ENCODE results near the gene SAMHD1. TPM values are rescaled to one million over a fixed set of nuclear protein-coding genes. Genes with fewer than 3 reads are reported as not detected.

Gene SAMHD1
- polyA plus RNA-seq, 1 of the 3 experiments (the other 2 are of a cell fraction): 5.9 TPM

DNA sequence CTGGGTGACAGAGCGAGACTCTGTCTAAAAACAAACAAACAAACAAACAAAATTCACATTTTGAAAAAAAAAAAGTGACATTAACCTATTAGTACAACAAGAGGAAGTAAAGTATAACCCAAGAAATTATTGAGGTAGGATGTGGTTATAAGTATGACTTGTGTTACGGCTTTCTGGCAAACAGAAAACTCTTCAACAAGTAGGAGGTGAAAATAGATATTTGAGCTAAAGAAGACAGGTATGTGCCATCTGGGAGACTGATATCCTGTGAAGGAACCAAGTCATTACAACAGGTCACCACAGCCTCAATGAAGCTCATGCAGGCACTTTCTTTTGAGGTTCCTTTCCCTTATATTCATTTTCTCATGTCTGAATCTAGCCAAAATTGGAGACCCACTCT, 46.8 kb downstream of the SAMHD1 start:
- POLR2A ChIA-PET: no interaction called here
- H3K4me3 ChIP-seq (ENCODE audit: low read depth in 2 of 2, low read length in 1 of 2): no peak overlapping the region
- 100% methylated on average over 2 of the region's 2 CpGs for WGBS (ENCODE audit: low lambda C conversion rate)
- H3K27ac ChIP-seq (ENCODE audit: low read depth in 2 of 2, low read length in 1 of 2): no peak overlapping the region
- no peaks in the 10 kb centered on the region for H3K79me2 ChIP-seq (ENCODE audit: insufficient read depth)
- no peaks in the 10 kb centered on the region for H3F3A ChIP-seq (replicated peaks; ENCODE audit: insufficient read depth)
- H3K36me3 ChIP-seq (replicated peaks in 1 of 2; ENCODE audit: control insufficient read depth in 1 of 2, insufficient read depth in 2 of 2, low read length in 1 of 2): no peaks in the 10 kb centered on the region
- H3K4me1 ChIP-seq (ENCODE audit: control insufficient read depth in 1 of 2, insufficient read depth in 2 of 2, low read depth in 1 of 2, low read length in 1 of 2): peaks cover 0 to 2% of the 10 kb centered on the region in 2 experiments; a peak in 1 of 4 replicates
- H3K9me2 ChIP-seq: no peaks in the 10 kb centered on the region
- H3K9ac ChIP-seq: no peak overlapping the region
- DNase-seq: no peak
- H3K27me3 ChIP-seq (ENCODE audit: insufficient read depth): no peaks in the 10 kb centered on the region
- CTCF ChIA-PET: interaction anchor here (0.6 to 1.0 kb wide), 3 partner anchors 15 to 138 kb away, joined by 3 read pairs; no protein-coding TSS in a partner anchor
- H3K9me3 ChIP-seq: no peaks in the 10 kb centered on the region
- TF ChIP-seq TCF12 (IDR thresholded peaks at IDR 0.05) (no peak), POLR2AphosphoS5 (IDR thresholded peaks at IDR 0.05; ENCODE audit: low read depth, low read length) (no peak), JUND (IDR thresholded peaks at IDR 0.05) (no peak), YY1 (IDR thresholded peaks at IDR 0.05; ENCODE audit: low read depth) (no peak), EP300 (IDR thresholded peaks at IDR 0.05; ENCODE audit: borderline replicate concordance in 1 of 2, low read depth in 1 of 2, low read length in 1 of 2) (no peak), EZH2phosphoT487 (IDR thresholded peaks at IDR 0.05; ENCODE audit: borderline replicate concordance, low read depth) (no peak), GATA2 (CRISPR knock-in tag; IDR thresholded peaks at IDR 0.05) (no peak), MXI1 (IDR thresholded peaks at IDR 0.05; ENCODE audit: low read depth, low read length) (no peak), RXRA (IDR thresholded peaks at IDR 0.05; ENCODE audit: borderline replicate concordance, low read depth) (no peak)
- TF ChIP-seq, protein P1, sequence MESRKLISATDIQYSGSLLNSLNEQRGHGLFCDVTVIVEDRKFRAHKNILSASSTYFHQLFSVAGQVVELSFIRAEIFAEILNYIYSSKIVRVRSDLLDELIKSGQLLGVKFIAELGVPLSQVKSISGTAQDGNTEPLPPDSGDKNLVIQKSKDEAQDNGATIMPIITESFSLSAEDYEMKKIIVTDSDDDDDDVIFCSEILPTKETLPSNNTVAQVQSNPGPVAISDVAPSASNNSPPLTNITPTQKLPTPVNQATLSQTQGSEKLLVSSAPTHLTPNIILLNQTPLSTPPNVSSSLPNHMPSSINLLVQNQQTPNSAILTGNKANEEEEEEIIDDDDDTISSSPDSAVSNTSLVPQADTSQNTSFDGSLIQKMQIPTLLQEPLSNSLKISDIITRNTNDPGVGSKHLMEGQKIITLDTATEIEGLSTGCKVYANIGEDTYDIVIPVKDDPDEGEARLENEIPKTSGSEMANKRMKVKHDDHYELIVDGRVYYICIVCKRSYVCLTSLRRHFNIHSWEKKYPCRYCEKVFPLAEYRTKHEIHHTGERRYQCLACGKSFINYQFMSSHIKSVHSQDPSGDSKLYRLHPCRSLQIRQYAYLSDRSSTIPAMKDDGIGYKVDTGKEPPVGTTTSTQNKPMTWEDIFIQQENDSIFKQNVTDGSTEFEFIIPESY (IDR thresholded peaks at IDR 0.05; ENCODE audit: borderline replicate concordance, low read depth): no peak
- TF ChIP-seq, protein P2, sequence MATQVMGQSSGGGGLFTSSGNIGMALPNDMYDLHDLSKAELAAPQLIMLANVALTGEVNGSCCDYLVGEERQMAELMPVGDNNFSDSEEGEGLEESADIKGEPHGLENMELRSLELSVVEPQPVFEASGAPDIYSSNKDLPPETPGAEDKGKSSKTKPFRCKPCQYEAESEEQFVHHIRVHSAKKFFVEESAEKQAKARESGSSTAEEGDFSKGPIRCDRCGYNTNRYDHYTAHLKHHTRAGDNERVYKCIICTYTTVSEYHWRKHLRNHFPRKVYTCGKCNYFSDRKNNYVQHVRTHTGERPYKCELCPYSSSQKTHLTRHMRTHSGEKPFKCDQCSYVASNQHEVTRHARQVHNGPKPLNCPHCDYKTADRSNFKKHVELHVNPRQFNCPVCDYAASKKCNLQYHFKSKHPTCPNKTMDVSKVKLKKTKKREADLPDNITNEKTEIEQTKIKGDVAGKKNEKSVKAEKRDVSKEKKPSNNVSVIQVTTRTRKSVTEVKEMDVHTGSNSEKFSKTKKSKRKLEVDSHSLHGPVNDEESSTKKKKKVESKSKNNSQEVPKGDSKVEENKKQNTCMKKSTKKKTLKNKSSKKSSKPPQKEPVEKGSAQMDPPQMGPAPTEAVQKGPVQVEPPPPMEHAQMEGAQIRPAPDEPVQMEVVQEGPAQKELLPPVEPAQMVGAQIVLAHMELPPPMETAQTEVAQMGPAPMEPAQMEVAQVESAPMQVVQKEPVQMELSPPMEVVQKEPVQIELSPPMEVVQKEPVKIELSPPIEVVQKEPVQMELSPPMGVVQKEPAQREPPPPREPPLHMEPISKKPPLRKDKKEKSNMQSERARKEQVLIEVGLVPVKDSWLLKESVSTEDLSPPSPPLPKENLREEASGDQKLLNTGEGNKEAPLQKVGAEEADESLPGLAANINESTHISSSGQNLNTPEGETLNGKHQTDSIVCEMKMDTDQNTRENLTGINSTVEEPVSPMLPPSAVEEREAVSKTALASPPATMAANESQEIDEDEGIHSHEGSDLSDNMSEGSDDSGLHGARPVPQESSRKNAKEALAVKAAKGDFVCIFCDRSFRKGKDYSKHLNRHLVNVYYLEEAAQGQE (IDR thresholded peaks at IDR 0.05; ENCODE audit: low read depth, low read length): no peak
- TF ChIP-seq, protein P3, sequence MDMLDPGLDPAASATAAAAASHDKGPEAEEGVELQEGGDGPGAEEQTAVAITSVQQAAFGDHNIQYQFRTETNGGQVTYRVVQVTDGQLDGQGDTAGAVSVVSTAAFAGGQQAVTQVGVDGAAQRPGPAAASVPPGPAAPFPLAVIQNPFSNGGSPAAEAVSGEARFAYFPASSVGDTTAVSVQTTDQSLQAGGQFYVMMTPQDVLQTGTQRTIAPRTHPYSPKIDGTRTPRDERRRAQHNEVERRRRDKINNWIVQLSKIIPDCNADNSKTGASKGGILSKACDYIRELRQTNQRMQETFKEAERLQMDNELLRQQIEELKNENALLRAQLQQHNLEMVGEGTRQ (IDR thresholded peaks at IDR 0.05; ENCODE audit: borderline replicate concordance, low read depth, low read length): no peak
- H4K20me1 ChIP-seq (ENCODE audit: insufficient read depth): no peaks in the 10 kb centered on the region
- H2AFZ ChIP-seq (ENCODE audit: low read depth): no peak overlapping the region
- H3K4me2 ChIP-seq: no peak overlapping the region
